DND-41 (cell line): ENCODE results near the gene ICA1L.
"Not testable (repeated sequence)": the region's sequence is repeated elsewhere in the genome, so short reads cannot be mapped to it uniquely, and the experiment has no call there.

ENCODE experiments used
- ATAC-seq: fragments of 200-7000 bp; cut with Tn5 transposase; 3 replicates; pipeline ENCODE4 v1.9.1; 2021; ENCODE audit warnings: low read depth; ENCODE audit not compliant: insufficient read depth
- DNase-seq: peaks from one replicate; pipeline ENCODE4 v3.0.0-alpha.2; 2020
- H2AFZ ChIP-seq: 2 replicates; pipeline ENCODE4 v1.6.0; 2012; ENCODE audit warnings: low read depth, low read length
- H3K27ac ChIP-seq: 2 replicates; pipeline ENCODE4 v1.5.1; 2012; ENCODE audit warnings: low read length, inconsistent platforms
- H3K27me3 ChIP-seq: fragments of 200-600 bp; sonication (generic); 2 replicates; pipeline ENCODE4 v1.6.0; 2012; ENCODE audit warnings: low read length, mild to moderate bottlenecking, inconsistent platforms; ENCODE audit not compliant: insufficient read depth, poor library complexity
- H3K36me3 ChIP-seq: 2 replicates; pipeline ENCODE4 v1.5.1; 2012; ENCODE audit warnings: low read length, inconsistent platforms; ENCODE audit not compliant: insufficient read depth
- H3K4me1 ChIP-seq: 2 replicates; pipeline ENCODE4 v1.5.1; 2012; ENCODE audit warnings: mild to moderate bottlenecking, low read length; ENCODE audit not compliant: insufficient read depth
- H3K4me2 ChIP-seq: 2 replicates; pipeline ENCODE4 v1.6.0; 2012; ENCODE audit warnings: mild to moderate bottlenecking, moderate library complexity, low read length, inconsistent platforms; ENCODE audit not compliant: insufficient read depth
- H3K4me3 ChIP-seq, 2 experiments: fragments of 200-600 bp in 1 of 2; shearing (Covaris generic) in 1 of 2; 2 replicates each; pipeline ENCODE4 v1.5.1; 2012 to 2016; ENCODE audit warnings: inconsistent platforms in 2 of 2, low read length in 2 of 2, mild to moderate bottlenecking in 2 of 2, low read depth in 1 of 2, moderate library complexity in 1 of 2
- H3K79me2 ChIP-seq: 2 replicates; pipeline ENCODE4 v1.6.0; 2012; ENCODE audit warnings: low read length, inconsistent platforms; ENCODE audit not compliant: insufficient read depth
- H3K9ac ChIP-seq: 2 replicates; pipeline ENCODE4 v1.6.0; 2012; ENCODE audit warnings: low read depth, mild to moderate bottlenecking, inconsistent platforms, low read length, moderate library complexity
- H3K9me3 ChIP-seq: 2 replicates; pipeline ENCODE4 v1.5.1; 2012; ENCODE audit warnings: low read length, moderate library complexity, mild to moderate bottlenecking, inconsistent platforms; ENCODE audit not compliant: insufficient read depth, severe bottlenecking
- H4K20me1 ChIP-seq: 2 replicates; pipeline ENCODE4 v1.6.0; 2012; ENCODE audit warnings: low read length; ENCODE audit not compliant: insufficient read depth
- EZH2 ChIP-seq: IDR thresholded peaks from 3 replicates; pipeline ENCODE4 v1.6.1; 2012; ENCODE audit warnings: borderline replicate concordance, low read depth, mild to moderate bottlenecking, moderate library complexity, low read length, inconsistent platforms; ENCODE audit not compliant: severe bottlenecking
- TF ChIP-seq, protein P1 (sequence below): IDR thresholded peaks from 2 replicates; pipeline ENCODE4 v1.5.1; 2012; ENCODE audit warnings: borderline replicate concordance, low read length, moderate library complexity, mild to moderate bottlenecking; ENCODE audit not compliant: poor library complexity, severe bottlenecking; ENCODE audit errors: extremely low read depth

ICA1L gene

DNA sequence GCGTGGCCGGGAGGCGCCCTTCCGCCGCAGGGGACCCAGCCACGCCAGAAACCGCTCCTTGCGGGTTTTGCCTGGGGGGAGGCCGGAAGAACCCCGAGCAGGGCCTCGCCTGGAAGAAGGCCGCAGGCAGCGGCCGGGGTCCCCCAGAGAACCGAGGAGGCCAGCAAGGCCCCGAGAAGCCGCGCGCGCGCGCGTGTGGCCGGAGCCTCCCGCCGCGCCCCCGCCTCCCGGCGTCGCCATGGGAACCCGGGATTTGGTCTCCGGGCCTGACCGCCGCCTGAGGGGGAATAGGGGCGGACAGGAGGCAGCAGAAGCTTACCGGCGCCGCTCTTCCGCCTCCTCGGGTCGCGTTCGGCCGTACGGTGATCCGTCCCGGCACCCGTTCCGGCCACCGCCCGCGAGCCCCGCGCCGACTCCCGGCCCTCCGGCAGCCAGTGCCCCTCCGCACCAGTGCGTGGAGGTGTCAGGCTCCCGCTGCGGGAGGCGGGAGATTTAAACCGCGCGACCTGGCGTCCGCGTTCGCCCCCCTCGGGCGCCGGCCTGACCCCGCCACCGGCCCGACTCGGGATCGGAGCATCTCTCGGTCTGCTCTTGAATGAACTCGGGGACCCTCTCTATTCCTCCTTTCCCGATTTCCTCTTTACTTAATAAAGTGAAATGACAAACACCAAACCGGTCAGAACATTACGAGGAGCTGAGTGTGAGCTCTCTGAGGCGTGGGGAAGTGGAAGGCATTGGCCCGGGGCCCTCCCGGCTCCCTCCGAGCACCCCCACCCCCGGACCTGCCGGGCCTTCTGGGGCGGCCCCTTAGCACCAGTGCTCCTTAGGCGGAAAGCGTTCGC lies at the start of gene ICA1L:
ICA1L (minus strand) TSS at position 467 of the 842 bp plus-strand sequence. CDS start 42,757 bp downstream, outside the sequence.
- Histone ChIP-seq H3K9me3 (no peaks in the 10 kb centered on the region), H3K27ac (peak within 1 kb of the TSS; percentile 38), H3K27me3 (peaks cover 7% of the 10 kb centered on the region), H4K20me1 (no peaks in the 10 kb centered on the region), H3K79me2 (no peaks in the 10 kb centered on the region), H3K36me3 (no peaks in the 10 kb centered on the region), H3K4me3 (peak within 1 kb of the TSS; percentile 45 to 89), H3K4me1 (peaks cover 17% of the 10 kb centered on the region), H2AFZ (peak within 1 kb of the TSS; percentile 95), H3K4me2 (peak within 1 kb of the TSS; percentile 99), H3K9ac (peak within 1 kb of the TSS; percentile 66)
- DNase-seq (peak; percentile 64), ATAC-seq (peak; percentile 66)
- peak; percentile 66 for TF ChIP-seq EZH2
- TF ChIP-seq, protein P1, sequence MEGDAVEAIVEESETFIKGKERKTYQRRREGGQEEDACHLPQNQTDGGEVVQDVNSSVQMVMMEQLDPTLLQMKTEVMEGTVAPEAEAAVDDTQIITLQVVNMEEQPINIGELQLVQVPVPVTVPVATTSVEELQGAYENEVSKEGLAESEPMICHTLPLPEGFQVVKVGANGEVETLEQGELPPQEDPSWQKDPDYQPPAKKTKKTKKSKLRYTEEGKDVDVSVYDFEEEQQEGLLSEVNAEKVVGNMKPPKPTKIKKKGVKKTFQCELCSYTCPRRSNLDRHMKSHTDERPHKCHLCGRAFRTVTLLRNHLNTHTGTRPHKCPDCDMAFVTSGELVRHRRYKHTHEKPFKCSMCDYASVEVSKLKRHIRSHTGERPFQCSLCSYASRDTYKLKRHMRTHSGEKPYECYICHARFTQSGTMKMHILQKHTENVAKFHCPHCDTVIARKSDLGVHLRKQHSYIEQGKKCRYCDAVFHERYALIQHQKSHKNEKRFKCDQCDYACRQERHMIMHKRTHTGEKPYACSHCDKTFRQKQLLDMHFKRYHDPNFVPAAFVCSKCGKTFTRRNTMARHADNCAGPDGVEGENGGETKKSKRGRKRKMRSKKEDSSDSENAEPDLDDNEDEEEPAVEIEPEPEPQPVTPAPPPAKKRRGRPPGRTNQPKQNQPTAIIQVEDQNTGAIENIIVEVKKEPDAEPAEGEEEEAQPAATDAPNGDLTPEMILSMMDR = no peak

DNA sequence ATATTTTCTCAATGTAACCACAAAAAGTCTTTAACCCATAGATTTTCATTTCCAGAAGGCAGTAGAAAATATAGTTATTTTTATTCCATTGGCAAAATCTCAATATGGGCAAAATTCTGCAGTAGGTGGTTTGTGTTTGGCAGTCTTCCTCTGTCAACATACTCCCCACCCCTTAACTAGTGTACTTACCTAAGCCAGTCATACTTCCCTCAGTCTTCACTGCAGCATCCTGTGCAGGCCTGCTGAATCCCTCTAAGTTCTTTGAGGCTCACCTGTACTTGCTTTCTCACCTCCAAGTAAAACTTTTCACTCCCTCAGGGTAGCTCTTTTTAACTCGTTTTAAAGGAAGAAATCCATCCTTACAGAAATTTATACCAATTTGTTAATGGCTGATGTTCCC lies 47.3 kb upstream of the ICA1L start:
- H3K9ac ChIP-seq = no peak overlapping the region
- no peak overlapping the region for H3K27ac ChIP-seq
- H3K9me3 ChIP-seq = no peaks in the 10 kb centered on the region
- no peak overlapping the region for H3K4me2 ChIP-seq
- DNase-seq (no peak), ATAC-seq (no peak)
- no peak overlapping the region for H2AFZ ChIP-seq
- no peaks in the 10 kb centered on the region for H4K20me1 ChIP-seq
- no peaks in the 10 kb centered on the region for H3K4me1 ChIP-seq
- H3K79me2 ChIP-seq = no peaks in the 10 kb centered on the region
- no peak overlapping the region for H3K4me3 ChIP-seq
- peaks cover 1% of the 10 kb centered on the region; the same call in 1 of the 2 replicates for H3K36me3 ChIP-seq
- no peak for TF ChIP-seq EZH2
- TF ChIP-seq, protein P1 = no peak
- no peaks in the 10 kb centered on the region for H3K27me3 ChIP-seq

DNA sequence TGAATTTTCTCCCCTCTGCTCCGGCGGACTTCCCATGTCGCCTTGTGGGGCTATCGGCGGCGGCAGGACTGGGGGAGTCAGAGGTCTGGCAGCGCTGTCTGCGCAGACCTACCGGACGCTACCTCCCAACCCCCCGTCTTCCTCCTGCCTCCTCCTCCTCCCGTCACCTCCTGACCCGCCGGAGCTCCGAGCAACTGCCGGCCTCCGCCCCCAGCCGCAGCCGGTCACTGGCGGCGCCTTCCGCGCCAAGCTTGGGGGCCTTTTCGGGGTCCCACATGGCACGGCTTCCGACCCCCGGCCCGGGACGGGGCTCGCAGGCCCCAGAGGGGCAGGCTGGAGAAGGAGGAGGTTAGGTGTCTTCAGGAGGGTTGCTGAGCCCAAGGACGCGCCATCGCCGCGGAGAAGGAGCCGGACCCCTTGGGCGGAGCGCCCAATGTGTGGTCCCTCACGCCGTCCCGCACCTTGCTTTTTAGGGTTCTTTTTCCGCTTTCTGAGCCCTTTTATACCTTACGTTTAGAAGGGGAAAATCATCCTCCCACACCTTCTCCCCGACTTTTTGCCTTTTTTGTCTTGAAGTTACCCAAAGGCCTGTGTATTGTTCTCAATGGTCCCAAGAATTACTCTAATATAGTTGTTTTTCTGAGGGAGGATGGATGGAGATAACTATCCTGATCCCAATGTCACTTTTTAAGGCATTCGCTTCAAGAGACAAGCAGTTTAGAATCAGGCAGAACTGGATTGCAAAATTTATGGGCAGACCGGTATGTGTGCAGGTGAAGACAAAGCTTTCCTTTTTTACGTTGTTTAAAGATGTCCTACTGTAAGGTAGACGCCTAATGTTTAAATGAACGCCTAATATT lies 41.0 kb upstream of the ICA1L start:
- ATAC-seq = peak; percentile 72
- peak overlapping the region; percentile 76 for H3K4me2 ChIP-seq
- H3K4me1 ChIP-seq = peaks cover 36% of the 10 kb centered on the region
- H2AFZ ChIP-seq = peak overlapping the region; percentile 74
- not testable (repeated sequence) for H3K9me3 ChIP-seq, H3K27me3 ChIP-seq, H3K36me3 ChIP-seq, H4K20me1 ChIP-seq, DNase-seq
- peak overlapping the region; percentile 98 for H3K27ac ChIP-seq
- H3K79me2 ChIP-seq = peaks cover 49% of the 10 kb centered on the region
- H3K4me3 ChIP-seq = peak overlapping the region; percentile 68 to 83; a peak in 3 of 4 replicates
- peak overlapping the region; percentile 78 for H3K9ac ChIP-seq
